ENCODE data around the gene C4orf33.

DNA sequence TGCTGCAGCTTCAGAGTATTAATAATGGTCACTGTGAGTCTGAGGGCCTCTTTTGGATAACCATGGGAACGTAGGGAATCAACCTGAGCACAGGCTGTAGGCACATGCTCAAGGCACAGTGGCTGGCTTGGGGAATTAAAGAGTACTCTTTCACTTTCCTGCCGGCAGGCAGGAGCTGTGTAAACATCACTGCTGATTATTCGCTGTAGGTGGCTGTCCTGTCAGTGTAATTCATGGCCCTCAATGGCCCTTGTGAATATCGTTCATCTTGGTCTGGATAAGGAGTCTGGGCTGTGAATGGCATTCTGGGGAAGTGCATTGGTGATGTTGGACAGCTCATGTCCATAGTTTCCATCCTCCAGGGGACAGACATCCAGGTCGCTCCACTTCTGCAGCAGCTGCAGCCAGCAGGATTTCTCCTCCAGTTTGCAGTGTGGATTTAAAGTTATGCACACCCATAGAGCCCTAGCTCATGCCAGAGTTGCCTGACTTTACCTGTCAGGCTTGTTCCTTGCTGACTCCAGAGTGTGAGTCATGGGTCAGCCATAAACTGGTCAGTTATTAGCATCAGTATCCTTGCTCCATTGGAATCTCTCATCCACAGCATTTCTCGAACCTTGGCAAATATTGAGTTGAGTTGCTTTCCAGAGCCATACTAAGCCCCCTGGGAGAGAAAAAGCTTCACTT, 43.0 kb downstream of the C4orf33 start:
- TF ChIP-seq, protein P1, sequence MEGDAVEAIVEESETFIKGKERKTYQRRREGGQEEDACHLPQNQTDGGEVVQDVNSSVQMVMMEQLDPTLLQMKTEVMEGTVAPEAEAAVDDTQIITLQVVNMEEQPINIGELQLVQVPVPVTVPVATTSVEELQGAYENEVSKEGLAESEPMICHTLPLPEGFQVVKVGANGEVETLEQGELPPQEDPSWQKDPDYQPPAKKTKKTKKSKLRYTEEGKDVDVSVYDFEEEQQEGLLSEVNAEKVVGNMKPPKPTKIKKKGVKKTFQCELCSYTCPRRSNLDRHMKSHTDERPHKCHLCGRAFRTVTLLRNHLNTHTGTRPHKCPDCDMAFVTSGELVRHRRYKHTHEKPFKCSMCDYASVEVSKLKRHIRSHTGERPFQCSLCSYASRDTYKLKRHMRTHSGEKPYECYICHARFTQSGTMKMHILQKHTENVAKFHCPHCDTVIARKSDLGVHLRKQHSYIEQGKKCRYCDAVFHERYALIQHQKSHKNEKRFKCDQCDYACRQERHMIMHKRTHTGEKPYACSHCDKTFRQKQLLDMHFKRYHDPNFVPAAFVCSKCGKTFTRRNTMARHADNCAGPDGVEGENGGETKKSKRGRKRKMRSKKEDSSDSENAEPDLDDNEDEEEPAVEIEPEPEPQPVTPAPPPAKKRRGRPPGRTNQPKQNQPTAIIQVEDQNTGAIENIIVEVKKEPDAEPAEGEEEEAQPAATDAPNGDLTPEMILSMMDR (IDR thresholded peaks at IDR 0.05), result no peak
- TF ChIP-seq POLR2A (IDR thresholded peaks at IDR 0.05), result no peak

Data from lower leg skin (tissue), 3 donors.